ENCODE measurements around the gene CNKSR2. TPM values are rescaled to one million over a fixed set of nuclear protein-coding genes. Genes with fewer than 3 reads are reported as not detected.

Gene CNKSR2
- total RNA-seq, 1 experiment from 2014 or later: not detected

DNA sequence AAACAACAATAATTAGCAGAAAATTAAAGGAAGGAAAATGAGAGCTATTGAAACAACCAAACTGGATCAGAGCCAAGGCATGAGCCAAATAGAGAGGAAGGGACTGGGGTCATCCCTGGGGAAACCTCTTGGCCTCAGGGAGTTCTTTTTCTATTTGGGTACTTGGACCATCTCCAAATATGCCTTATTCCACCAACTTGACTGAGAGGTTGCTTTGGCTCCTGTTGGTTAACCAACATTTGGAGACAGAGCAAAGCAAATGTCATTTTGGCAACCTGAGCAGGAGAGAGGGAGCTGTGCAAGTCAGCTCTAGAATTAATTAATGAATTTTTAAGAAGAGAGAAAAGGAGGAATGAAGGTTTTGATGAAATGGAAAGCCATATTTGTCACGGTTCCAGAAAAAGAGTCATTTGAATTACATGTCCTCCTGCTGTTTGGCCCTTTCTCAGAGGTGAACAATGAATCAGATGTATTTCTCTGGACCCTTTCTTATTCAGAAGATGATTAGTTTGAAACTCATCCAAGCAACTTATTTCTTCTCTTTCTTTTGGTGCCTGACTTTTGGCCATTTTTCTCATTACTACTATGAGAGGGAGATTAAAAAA is 119.1 kb downstream of the CNKSR2 start:
- H3K27ac ChIP-seq (ENCODE audit: low read depth, low read length): no peak overlapping the region
- H3K9me3 ChIP-seq (ENCODE audit: control insufficient read depth in 1 of 2, insufficient read depth in 1 of 2, low read depth in 1 of 2, low read length in 2 of 2): no peaks in the 10 kb centered on the region
- H3K9ac ChIP-seq (ENCODE audit: low read length): no peak overlapping the region
- H3K4me2 ChIP-seq (ENCODE audit: low read length): no peak overlapping the region
- ChIA-PET CTCF (no interaction called here), RAD21 (ENCODE audit: low non-redundant PET in 1 of 2, low total read pairs in 2 of 2, uncharacterized antibody in 2 of 2, unreplicated experiment in 2 of 2) (no interaction called here), POLR2A (no interaction called here)
- H3K4me3 ChIP-seq (replicated peaks in 1 of 2; ENCODE audit: low read depth in 1 of 2, low read length in 2 of 2): no peak overlapping the region
- H3K27me3 ChIP-seq (ENCODE audit: insufficient read depth, low read length): no peaks in the 10 kb centered on the region
- no peak overlapping the region for H2AFZ ChIP-seq (ENCODE audit: low read depth, low read length, poor library complexity, severe bottlenecking)
- H3K9me2 ChIP-seq (ENCODE audit: insufficient read depth): no peaks in the 10 kb centered on the region
- intact Hi-C loops (cut with micrococcal nuclease): no loop called here
- TF ChIP-seq, protein P1, sequence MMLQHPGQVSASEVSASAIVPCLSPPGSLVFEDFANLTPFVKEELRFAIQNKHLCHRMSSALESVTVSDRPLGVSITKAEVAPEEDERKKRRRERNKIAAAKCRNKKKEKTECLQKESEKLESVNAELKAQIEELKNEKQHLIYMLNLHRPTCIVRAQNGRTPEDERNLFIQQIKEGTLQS (IDR thresholded peaks at IDR 0.05): no peak
- TF ChIP-seq SIN3A (IDR thresholded peaks at IDR 0.05; ENCODE audit: low read depth) (no peak), EZH2 (IDR thresholded peaks at IDR 0.05) (no peak), SP1 (IDR thresholded peaks at IDR 0.05; ENCODE audit: low read depth) (no peak), JUND (IDR thresholded peaks at IDR 0.05) (no peak), ZBTB33 (IDR thresholded peaks at IDR 0.05; ENCODE audit: extremely low read depth, insufficient replicate concordance, low read length) (no peak), RAD21 (IDR thresholded peaks at IDR 0.05; ENCODE audit: low read depth) (no peak), FOSL1 (IDR thresholded peaks at IDR 0.05; ENCODE audit: low read depth) (no peak), YY1 (IDR thresholded peaks at IDR 0.05; ENCODE audit: extremely low read depth, insufficient replicate concordance, low read depth, low read length) (no peak), ELF1 (IDR thresholded peaks at IDR 0.05; ENCODE audit: borderline replicate concordance, low read depth) (no peak), EZH2phosphoT487 (IDR thresholded peaks at IDR 0.05; ENCODE audit: borderline replicate concordance) (no peak), ZFX (IDR thresholded peaks at IDR 0.05) (no peak), CBX3 (IDR thresholded peaks at IDR 0.05; ENCODE audit: low read depth) (no peak), SRF (IDR thresholded peaks at IDR 0.05; ENCODE audit: low read depth) (no peak), TCF7L2 (IDR thresholded peaks at IDR 0.05; ENCODE audit: borderline replicate concordance, extremely low read depth, insufficient read depth, insufficient read length) (no peak), POLR2A (IDR thresholded peaks at IDR 0.05; ENCODE audit: borderline replicate concordance, extremely low read depth, insufficient read depth, insufficient read length) (no peak)
- H3K79me2 ChIP-seq (ENCODE audit: insufficient read depth, low read length): no peaks in the 10 kb centered on the region
- no peaks in the 10 kb centered on the region for H3K36me3 ChIP-seq (ENCODE audit: control insufficient read depth in 1 of 2, insufficient read depth in 2 of 2, low read length in 2 of 2)
- ATAC-seq (no peak), DNase-seq (ENCODE audit: low read depth, low spot score) (no peak)
- BruUV-seq (replicated peaks): no TSS peak
- no peaks in the 10 kb centered on the region for H4K20me1 ChIP-seq (ENCODE audit: insufficient read depth)
- no peaks in the 10 kb centered on the region for H3K4me1 ChIP-seq (ENCODE audit: control insufficient read depth in 1 of 2, insufficient read depth in 2 of 2, low read length in 2 of 2)

Measured in HCT116 (cell line).